ENCODE measurements around the gene GPR176.

DNA sequence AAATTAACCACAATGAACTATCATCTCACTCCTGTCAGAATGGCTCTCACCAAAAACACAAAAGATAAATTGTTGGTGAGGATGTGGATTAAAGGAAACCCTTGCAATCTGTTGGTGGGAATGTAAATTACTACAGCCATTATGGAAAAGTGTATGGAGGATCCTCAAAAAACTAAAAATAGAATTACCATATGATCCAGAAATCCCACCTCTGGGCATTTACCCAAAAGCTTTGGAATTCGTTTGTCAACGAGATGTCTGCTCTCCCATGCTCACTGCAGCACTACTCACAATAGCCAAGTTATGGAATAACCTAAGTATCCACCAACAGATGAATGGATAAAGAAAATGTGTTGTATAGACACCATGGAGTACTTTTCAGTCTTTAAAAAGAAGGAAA, 159.1 kb downstream of the GPR176 start:
- TF ChIP-seq, protein P1, sequence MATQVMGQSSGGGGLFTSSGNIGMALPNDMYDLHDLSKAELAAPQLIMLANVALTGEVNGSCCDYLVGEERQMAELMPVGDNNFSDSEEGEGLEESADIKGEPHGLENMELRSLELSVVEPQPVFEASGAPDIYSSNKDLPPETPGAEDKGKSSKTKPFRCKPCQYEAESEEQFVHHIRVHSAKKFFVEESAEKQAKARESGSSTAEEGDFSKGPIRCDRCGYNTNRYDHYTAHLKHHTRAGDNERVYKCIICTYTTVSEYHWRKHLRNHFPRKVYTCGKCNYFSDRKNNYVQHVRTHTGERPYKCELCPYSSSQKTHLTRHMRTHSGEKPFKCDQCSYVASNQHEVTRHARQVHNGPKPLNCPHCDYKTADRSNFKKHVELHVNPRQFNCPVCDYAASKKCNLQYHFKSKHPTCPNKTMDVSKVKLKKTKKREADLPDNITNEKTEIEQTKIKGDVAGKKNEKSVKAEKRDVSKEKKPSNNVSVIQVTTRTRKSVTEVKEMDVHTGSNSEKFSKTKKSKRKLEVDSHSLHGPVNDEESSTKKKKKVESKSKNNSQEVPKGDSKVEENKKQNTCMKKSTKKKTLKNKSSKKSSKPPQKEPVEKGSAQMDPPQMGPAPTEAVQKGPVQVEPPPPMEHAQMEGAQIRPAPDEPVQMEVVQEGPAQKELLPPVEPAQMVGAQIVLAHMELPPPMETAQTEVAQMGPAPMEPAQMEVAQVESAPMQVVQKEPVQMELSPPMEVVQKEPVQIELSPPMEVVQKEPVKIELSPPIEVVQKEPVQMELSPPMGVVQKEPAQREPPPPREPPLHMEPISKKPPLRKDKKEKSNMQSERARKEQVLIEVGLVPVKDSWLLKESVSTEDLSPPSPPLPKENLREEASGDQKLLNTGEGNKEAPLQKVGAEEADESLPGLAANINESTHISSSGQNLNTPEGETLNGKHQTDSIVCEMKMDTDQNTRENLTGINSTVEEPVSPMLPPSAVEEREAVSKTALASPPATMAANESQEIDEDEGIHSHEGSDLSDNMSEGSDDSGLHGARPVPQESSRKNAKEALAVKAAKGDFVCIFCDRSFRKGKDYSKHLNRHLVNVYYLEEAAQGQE (IDR thresholded peaks at IDR 0.05; ENCODE audit: low read depth), result no peak
- TF ChIP-seq RAD21 (IDR thresholded peaks at IDR 0.05; ENCODE audit: low read depth), result no peak
- TF ChIP-seq YY1 (IDR thresholded peaks at IDR 0.05; ENCODE audit: low read depth), result no peak
- TF ChIP-seq EP300 (IDR thresholded peaks at IDR 0.05; ENCODE audit: borderline replicate concordance), result no peak
- TF ChIP-seq CEBPB (IDR thresholded peaks at IDR 0.05), result no peak
- TF ChIP-seq TEAD4 (IDR thresholded peaks at IDR 0.05), result no peak
- TF ChIP-seq, protein P2, sequence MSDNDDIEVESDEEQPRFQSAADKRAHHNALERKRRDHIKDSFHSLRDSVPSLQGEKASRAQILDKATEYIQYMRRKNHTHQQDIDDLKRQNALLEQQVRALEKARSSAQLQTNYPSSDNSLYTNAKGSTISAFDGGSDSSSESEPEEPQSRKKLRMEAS (IDR thresholded peaks at IDR 0.05), result no peak
- TF ChIP-seq FOXM1 (IDR thresholded peaks at IDR 0.05; ENCODE audit: borderline replicate concordance, low read depth), result no peak

All from Ishikawa (cell line).